GM18502 (cell line): ENCODE data around the gene SHISA6.

Experiments used
- ATAC-seq: cut with Tn5 transposase; IDR thresholded peaks from one replicate; pipeline ENCODE4 v1.9.1; 2021; ENCODE audit warnings: mild to moderate bottlenecking; ENCODE audit not compliant: unreplicated experiment, poor library complexity

SHISA6 gene

GRCh38 chr17:11559601-11560000 is 318.6 kb downstream of the SHISA6 start:
- ATAC-seq = no peak

- no peak for ATAC-seq
These were observed 320.3 kb downstream of the SHISA6 start for GRCh38 chr17:11561281-11561680.

- ATAC-seq = no peak
These were observed 320.7 kb downstream of the SHISA6 start for GRCh38 chr17:11561702-11562101.

GRCh38 chr17:11564589-11565380 is 323.8 kb downstream of the SHISA6 start:
- ATAC-seq = no peak

GRCh38 chr17:11565591-11565990 is 324.6 kb downstream of the SHISA6 start:
- no peak for ATAC-seq

- ATAC-seq = no peak
These were observed 338.0 kb downstream of the SHISA6 start for GRCh38 chr17:11578998-11579397.

GRCh38 chr17:11580677-11581076 is 339.7 kb downstream of the SHISA6 start:
- ATAC-seq = no peak

GRCh38 chr17:11582217-11582616 is 341.2 kb downstream of the SHISA6 start:
- ATAC-seq = no peak

- ATAC-seq = no peak
These were observed 342.4 kb downstream of the SHISA6 start for GRCh38 chr17:11583306-11583992.

- no peak for ATAC-seq
These were observed 348.7 kb downstream of the SHISA6 start for GRCh38 chr17:11589716-11590115.

- no peak for ATAC-seq
These were observed 357.5 kb downstream of the SHISA6 start, which contains the start of gene DNAH9 for GRCh38 chr17:11598274-11599221. Gene DNAH9, plus strand, starts transcription at chr17:11598470. Its CDS starts 29 bp downstream, at chr17:11598499.

- no peak for ATAC-seq
These were observed 360.6 kb downstream of the SHISA6 start for GRCh38 chr17:11601661-11602060.

GRCh38 chr17:11608396-11608795 is 367.4 kb downstream of the SHISA6 start:
- no peak for ATAC-seq

- ATAC-seq = no peak
These were observed 370.1 kb downstream of the SHISA6 start for GRCh38 chr17:11610999-11611566.

GRCh38 chr17:11612956-11613355 is 371.9 kb downstream of the SHISA6 start:
- no peak for ATAC-seq
